HepG2 (cell line): ENCODE results near the gene FOXR1. TPM values are rescaled to one million over a fixed set of nuclear protein-coding genes. Genes with fewer than 3 reads are reported as not detected.

Source experiments
- CEBPZ ChIP-seq: IDR thresholded peaks from 2 replicates; pipeline ENCODE4 v1.6.1; 2012; ENCODE audit warnings: low read length, improper control_type of control experiment
- GLMP ChIP-seq: sonication (generic); formaldehyde crosslinking; IDR thresholded peaks from 2 replicates; pipeline ENCODE4 v1.9.0; 2021; ENCODE audit warnings: missing genetic modification reagents, mild to moderate bottlenecking, borderline replicate concordance
- PATZ1 ChIP-seq: sonication (generic); formaldehyde crosslinking; IDR thresholded peaks from 2 replicates; pipeline ENCODE4 v1.4.0; 2020; ENCODE audit warnings: missing genetic modification reagents
- PHF21A ChIP-seq: sonication (generic); formaldehyde crosslinking; IDR thresholded peaks from 2 replicates; pipeline ENCODE4 v1.5.0; 2020; ENCODE audit warnings: mild to moderate bottlenecking, missing genetic modification reagents
- THRA ChIP-seq: sonication (generic); formaldehyde crosslinking; IDR thresholded peaks from 2 replicates; pipeline ENCODE4 v1.4.0; 2020; ENCODE audit warnings: missing genetic modification reagents, borderline replicate concordance
- UBTF ChIP-seq: sonication (generic); formaldehyde crosslinking; IDR thresholded peaks from 2 replicates; pipeline ENCODE4 v1.4.0; 2020; ENCODE audit warnings: mild to moderate bottlenecking, missing genetic modification reagents
- USF2 ChIP-seq, 2 experiments: sonication (generic) in 1 of 2; formaldehyde crosslinking in 1 of 2; IDR thresholded peaks; 2 replicates each; pipeline versions ENCODE4 v1.5.1 to v1.6.1; 2011 to 2020; ENCODE audit warnings: borderline replicate concordance in 1 of 2, low read depth in 1 of 2, low read length in 1 of 2, mild to moderate bottlenecking in 1 of 2, missing genetic modification reagents in 1 of 2, moderate library complexity in 1 of 2
- ZBTB49 ChIP-seq: sonication (generic); formaldehyde crosslinking; IDR thresholded peaks from 2 replicates; pipeline ENCODE4 v1.4.0; 2020; ENCODE audit warnings: missing genetic modification reagents, borderline replicate concordance
- ZNF839 ChIP-seq: sonication (generic); formaldehyde crosslinking; IDR thresholded peaks from 2 replicates; pipeline ENCODE4 v1.4.0; 2020; ENCODE audit warnings: missing genetic modification reagents, mild to moderate bottlenecking, borderline replicate concordance
- ZSCAN30 ChIP-seq: sonication (generic); formaldehyde crosslinking; IDR thresholded peaks from 2 replicates; pipeline ENCODE4 v1.5.0; 2020; ENCODE audit warnings: mild to moderate bottlenecking, missing genetic modification reagents
- polyA plus RNA-seq, 8 experiments: library from polyadenylated mRNA; depleted of rRNA in 3 of 8; stranded (reverse) in 7 of 8; unstranded in 1 of 8; fragments of >200 nt; fragmentation: Illumina TruSeq in 4 of 8; extraction: Trizol in 4 of 8; gene quantifications; 2 replicates each; pipeline versions ENCODE4 v1.2.1 to v1.2.3, GENCODE V29; 2011 to 2016; ENCODE audit warnings: low read depth in 4 of 8, missing spikeins in 1 of 8, mixed read lengths in 1 of 8; ENCODE audit not compliant: insufficient read depth in 1 of 8
- total RNA-seq, 5 experiments: library from RNA; depleted of rRNA; stranded (reverse); fragments of >200 nt; fragmentation: Illumina TruSeq; extraction: Trizol; gene quantifications; 2 replicates each; pipeline ENCODE4 v1.2.3, GENCODE V29; 2016; ENCODE audit warnings: low read depth in 1 of 5

FOXR1 gene
- total and polyA plus RNA-seq, 2 of the 13 experiments (the other 11 are each of a cell fraction or from before 2014, with no cell fraction given), result not detected

GRCh38 chr11:119030329-119031047, 58.9 kb downstream of the FOXR1 start, which contains the start of gene SLC37A4 (continued):
- TF ChIP-seq UBTF, result peak; percentile 77
- 0 out of 2 replicates have a peak, but pooled peaks have one; percentile 11 for TF ChIP-seq PHF21A
- peak; percentile 70 for TF ChIP-seq THRA (CRISPR knock-in tag)
- no peak for TF ChIP-seq CEBPZ
- TF ChIP-seq GLMP (CRISPR knock-in tag), result no peak
- TF ChIP-seq ZNF839 (CRISPR knock-in tag), result no peak
- TF ChIP-seq USF2 (IDR thresholded peaks at IDR 0.05; ENCODE audit: low read depth, low read length), result no peak
- 0 out of 2 replicates have a peak, but pooled peaks have one; percentile 58 for TF ChIP-seq USF2 (CRISPR knock-in tag; IDR thresholded peaks at IDR 0.05; ENCODE audit: borderline replicate concordance)
- TF ChIP-seq PATZ1 (CRISPR knock-in tag), result peak; percentile 73
- TF ChIP-seq ZSCAN30 (CRISPR knock-in tag), result peak; percentile 9; the same call in 1 of the 2 replicates
- no peak for TF ChIP-seq ZBTB49 (CRISPR knock-in tag)
